ENCODE results near the gene NME2.

DNA sequence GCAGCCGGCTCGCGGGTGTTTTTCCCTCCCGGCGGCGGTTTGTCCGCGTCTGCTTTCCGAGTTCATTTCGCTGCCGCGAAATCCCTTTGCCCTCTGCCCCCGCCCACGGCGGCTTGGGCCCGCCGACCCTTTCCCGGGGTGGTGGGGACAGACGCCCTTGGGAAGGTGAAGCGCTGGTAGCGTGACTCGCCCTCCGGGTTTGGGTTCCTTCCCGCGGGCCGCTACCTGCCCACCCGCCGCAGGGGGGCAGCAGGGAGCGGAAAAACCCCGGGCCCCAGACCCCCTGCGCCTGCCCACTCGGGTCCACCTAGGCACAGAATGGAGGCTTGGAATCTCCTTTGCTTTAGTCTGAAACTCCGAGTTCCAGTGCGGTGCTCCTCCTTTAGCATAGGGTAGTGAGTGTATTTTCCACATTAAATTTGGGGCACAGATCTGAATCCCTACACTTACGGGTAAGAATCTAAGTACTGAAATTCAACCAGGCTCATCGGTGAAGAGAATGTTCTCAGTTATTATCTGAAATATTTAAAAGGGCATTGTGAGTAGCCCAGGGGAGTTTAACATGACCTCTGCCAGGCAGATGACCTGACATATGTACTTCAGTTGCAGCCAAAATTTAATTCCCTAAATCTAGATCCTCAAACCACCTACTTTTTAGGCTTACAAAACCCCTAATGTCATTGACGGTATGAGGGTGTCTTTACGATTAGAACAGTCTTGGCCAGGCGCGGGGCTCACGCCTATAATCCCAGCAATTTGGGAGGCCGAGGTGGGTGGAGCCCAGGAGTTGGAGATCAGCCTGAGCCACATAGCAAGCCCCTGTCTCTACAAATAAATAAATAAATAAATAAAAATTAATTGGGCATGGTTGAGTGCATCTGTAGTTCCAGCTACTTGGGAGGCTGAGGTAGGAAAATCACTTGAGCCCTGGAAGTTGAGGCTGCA is 1.0 kb downstream of the NME2 start:
- TF ChIP-seq EZH2 (IDR thresholded peaks at IDR 0.05; ENCODE audit: borderline replicate concordance, low read depth, low read length, severe bottlenecking): no peak
- TF ChIP-seq, protein P1, sequence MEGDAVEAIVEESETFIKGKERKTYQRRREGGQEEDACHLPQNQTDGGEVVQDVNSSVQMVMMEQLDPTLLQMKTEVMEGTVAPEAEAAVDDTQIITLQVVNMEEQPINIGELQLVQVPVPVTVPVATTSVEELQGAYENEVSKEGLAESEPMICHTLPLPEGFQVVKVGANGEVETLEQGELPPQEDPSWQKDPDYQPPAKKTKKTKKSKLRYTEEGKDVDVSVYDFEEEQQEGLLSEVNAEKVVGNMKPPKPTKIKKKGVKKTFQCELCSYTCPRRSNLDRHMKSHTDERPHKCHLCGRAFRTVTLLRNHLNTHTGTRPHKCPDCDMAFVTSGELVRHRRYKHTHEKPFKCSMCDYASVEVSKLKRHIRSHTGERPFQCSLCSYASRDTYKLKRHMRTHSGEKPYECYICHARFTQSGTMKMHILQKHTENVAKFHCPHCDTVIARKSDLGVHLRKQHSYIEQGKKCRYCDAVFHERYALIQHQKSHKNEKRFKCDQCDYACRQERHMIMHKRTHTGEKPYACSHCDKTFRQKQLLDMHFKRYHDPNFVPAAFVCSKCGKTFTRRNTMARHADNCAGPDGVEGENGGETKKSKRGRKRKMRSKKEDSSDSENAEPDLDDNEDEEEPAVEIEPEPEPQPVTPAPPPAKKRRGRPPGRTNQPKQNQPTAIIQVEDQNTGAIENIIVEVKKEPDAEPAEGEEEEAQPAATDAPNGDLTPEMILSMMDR (IDR thresholded peaks at IDR 0.05; ENCODE audit: borderline replicate concordance, extremely low read depth, low read length, poor library complexity, severe bottlenecking): peak; percentile 81

All from DND-41 (cell line).